HepG2 (cell line): ENCODE measurements around the gene TUBB3. TPM values are rescaled to one million over a fixed set of nuclear protein-coding genes. Genes with fewer than 3 reads are reported as not detected.

Experiments
- AHR ChIP-seq: IDR thresholded peaks from 2 replicates; pipeline ENCODE4 v1.6.1; 2018; ENCODE audit warnings: missing genetic modification reagents, missing compliant biosample characterization
- CENPT ChIP-seq: sonication (generic); formaldehyde crosslinking; IDR thresholded peaks from 2 replicates; pipeline ENCODE4 v1.8.0; 2022; ENCODE audit warnings: low read depth, mild to moderate bottlenecking, moderate library complexity, missing genetic modification reagents
- HNRNPH1 ChIP-seq: fragments of 200-400 bp; formaldehyde crosslinking; optimal IDR thresholded peaks from 2 replicates; pipeline ENCODE3; 2017; ENCODE audit warnings: mild to moderate bottlenecking, low read depth, low read length
- JDP2 ChIP-seq: sonication (generic); formaldehyde crosslinking; IDR thresholded peaks from 2 replicates; pipeline ENCODE4 v1.8.1; 2022; ENCODE audit warnings: missing genetic modification reagents, borderline replicate concordance
- JUNB ChIP-seq: sonication (generic); formaldehyde crosslinking; IDR thresholded peaks from 2 replicates; pipeline ENCODE4 v1.8.0; 2022; ENCODE audit warnings: missing genetic modification reagents, mild to moderate bottlenecking, borderline replicate concordance
- TARDBP ChIP-seq: sonication (generic); formaldehyde crosslinking; IDR thresholded peaks from 2 replicates; pipeline ENCODE4 v1.8.0; 2022; ENCODE audit warnings: mild to moderate bottlenecking, missing genetic modification reagents
- ZGPAT ChIP-seq: IDR thresholded peaks from 2 replicates; pipeline ENCODE4 v1.6.1; 2016; ENCODE audit warnings: mild to moderate bottlenecking
- ZMYM3 ChIP-seq: sonication (generic); formaldehyde crosslinking; IDR thresholded peaks from 2 replicates; pipeline ENCODE4 v1.5.1; 2020; ENCODE audit warnings: mild to moderate bottlenecking, missing genetic modification reagents
- ZNF292 ChIP-seq: sonication (generic); formaldehyde crosslinking; IDR thresholded peaks from 2 replicates; pipeline ENCODE4 v1.8.1; 2022; ENCODE audit warnings: mild to moderate bottlenecking, low read depth, missing genetic modification reagents, borderline replicate concordance
- ZNF451 ChIP-seq: sonication (generic); formaldehyde crosslinking; IDR thresholded peaks from 2 replicates; pipeline ENCODE4 v1.5.0; 2020; ENCODE audit warnings: mild to moderate bottlenecking, missing genetic modification reagents
- ZNF501 ChIP-seq: sonication (generic); formaldehyde crosslinking; IDR thresholded peaks from 2 replicates; pipeline ENCODE4 v1.5.1; 2020; ENCODE audit warnings: mild to moderate bottlenecking, moderate library complexity, missing genetic modification reagents
- polyA plus RNA-seq, 8 experiments: library from polyadenylated mRNA; depleted of rRNA in 3 of 8; stranded (reverse) in 7 of 8; unstranded in 1 of 8; fragments of >200 nt; fragmentation: Illumina TruSeq in 4 of 8; extraction: Trizol in 4 of 8; gene quantifications; 2 replicates each; pipeline versions ENCODE4 v1.2.1 to v1.2.3, GENCODE V29; 2011 to 2016; ENCODE audit warnings: low read depth in 4 of 8, missing spikeins in 1 of 8, mixed read lengths in 1 of 8; ENCODE audit not compliant: insufficient read depth in 1 of 8
- total RNA-seq, 5 experiments: library from RNA; depleted of rRNA; stranded (reverse); fragments of >200 nt; fragmentation: Illumina TruSeq; extraction: Trizol; gene quantifications; 2 replicates each; pipeline ENCODE4 v1.2.3, GENCODE V29; 2016; ENCODE audit warnings: low read depth in 1 of 5
- TF ChIP-seq, protein P1 (sequence below): sonication (generic); formaldehyde crosslinking; IDR thresholded peaks from 2 replicates; pipeline ENCODE4 v1.4.0; 2020; ENCODE audit warnings: mild to moderate bottlenecking, missing genetic modification reagents
- TF ChIP-seq, protein P2 (sequence below): sonication (generic); formaldehyde crosslinking; IDR thresholded peaks from 2 replicates; pipeline ENCODE4 v1.4.0; 2020; ENCODE audit warnings: mild to moderate bottlenecking, missing genetic modification reagents
- TF ChIP-seq, protein P3 (sequence below): IDR thresholded peaks from 2 replicates; pipeline ENCODE4 v1.6.1; 2016; ENCODE audit warnings: low read depth

TUBB3 gene
- total and polyA plus RNA-seq, 2 of the 13 experiments (the other 11 are each of a cell fraction or from before 2014, with no cell fraction given): 110 to 185 TPM

- TF ChIP-seq, protein P1, sequence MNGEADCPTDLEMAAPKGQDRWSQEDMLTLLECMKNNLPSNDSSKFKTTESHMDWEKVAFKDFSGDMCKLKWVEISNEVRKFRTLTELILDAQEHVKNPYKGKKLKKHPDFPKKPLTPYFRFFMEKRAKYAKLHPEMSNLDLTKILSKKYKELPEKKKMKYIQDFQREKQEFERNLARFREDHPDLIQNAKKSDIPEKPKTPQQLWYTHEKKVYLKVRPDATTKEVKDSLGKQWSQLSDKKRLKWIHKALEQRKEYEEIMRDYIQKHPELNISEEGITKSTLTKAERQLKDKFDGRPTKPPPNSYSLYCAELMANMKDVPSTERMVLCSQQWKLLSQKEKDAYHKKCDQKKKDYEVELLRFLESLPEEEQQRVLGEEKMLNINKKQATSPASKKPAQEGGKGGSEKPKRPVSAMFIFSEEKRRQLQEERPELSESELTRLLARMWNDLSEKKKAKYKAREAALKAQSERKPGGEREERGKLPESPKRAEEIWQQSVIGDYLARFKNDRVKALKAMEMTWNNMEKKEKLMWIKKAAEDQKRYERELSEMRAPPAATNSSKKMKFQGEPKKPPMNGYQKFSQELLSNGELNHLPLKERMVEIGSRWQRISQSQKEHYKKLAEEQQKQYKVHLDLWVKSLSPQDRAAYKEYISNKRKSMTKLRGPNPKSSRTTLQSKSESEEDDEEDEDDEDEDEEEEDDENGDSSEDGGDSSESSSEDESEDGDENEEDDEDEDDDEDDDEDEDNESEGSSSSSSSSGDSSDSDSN (CRISPR knock-in tag): peak; percentile 51; the same call in 1 of the 2 replicates
- peak; percentile 69; the same call in 1 of the 2 replicates for TF ChIP-seq ZNF501 (CRISPR knock-in tag)
- 0 out of 2 replicates have a peak, but pooled peaks have one; percentile 28 for TF ChIP-seq AHR
- 0 out of 2 replicates have a peak, but pooled peaks have one; percentile 24 for TF ChIP-seq CENPT
- no peak for TF ChIP-seq ZMYM3 (CRISPR knock-in tag)
- TF ChIP-seq ZNF292: no peak
- no peak for TF ChIP-seq JUNB (CRISPR knock-in tag)
- TF ChIP-seq TARDBP (CRISPR knock-in tag): no peak
- TF ChIP-seq HNRNPH1: peak; percentile 17
- TF ChIP-seq JDP2 (CRISPR knock-in tag): no peak
- peak; percentile 52; the same call in 1 of the 2 replicates for TF ChIP-seq ZGPAT (CRISPR knock-in tag)
- TF ChIP-seq, protein P2, sequence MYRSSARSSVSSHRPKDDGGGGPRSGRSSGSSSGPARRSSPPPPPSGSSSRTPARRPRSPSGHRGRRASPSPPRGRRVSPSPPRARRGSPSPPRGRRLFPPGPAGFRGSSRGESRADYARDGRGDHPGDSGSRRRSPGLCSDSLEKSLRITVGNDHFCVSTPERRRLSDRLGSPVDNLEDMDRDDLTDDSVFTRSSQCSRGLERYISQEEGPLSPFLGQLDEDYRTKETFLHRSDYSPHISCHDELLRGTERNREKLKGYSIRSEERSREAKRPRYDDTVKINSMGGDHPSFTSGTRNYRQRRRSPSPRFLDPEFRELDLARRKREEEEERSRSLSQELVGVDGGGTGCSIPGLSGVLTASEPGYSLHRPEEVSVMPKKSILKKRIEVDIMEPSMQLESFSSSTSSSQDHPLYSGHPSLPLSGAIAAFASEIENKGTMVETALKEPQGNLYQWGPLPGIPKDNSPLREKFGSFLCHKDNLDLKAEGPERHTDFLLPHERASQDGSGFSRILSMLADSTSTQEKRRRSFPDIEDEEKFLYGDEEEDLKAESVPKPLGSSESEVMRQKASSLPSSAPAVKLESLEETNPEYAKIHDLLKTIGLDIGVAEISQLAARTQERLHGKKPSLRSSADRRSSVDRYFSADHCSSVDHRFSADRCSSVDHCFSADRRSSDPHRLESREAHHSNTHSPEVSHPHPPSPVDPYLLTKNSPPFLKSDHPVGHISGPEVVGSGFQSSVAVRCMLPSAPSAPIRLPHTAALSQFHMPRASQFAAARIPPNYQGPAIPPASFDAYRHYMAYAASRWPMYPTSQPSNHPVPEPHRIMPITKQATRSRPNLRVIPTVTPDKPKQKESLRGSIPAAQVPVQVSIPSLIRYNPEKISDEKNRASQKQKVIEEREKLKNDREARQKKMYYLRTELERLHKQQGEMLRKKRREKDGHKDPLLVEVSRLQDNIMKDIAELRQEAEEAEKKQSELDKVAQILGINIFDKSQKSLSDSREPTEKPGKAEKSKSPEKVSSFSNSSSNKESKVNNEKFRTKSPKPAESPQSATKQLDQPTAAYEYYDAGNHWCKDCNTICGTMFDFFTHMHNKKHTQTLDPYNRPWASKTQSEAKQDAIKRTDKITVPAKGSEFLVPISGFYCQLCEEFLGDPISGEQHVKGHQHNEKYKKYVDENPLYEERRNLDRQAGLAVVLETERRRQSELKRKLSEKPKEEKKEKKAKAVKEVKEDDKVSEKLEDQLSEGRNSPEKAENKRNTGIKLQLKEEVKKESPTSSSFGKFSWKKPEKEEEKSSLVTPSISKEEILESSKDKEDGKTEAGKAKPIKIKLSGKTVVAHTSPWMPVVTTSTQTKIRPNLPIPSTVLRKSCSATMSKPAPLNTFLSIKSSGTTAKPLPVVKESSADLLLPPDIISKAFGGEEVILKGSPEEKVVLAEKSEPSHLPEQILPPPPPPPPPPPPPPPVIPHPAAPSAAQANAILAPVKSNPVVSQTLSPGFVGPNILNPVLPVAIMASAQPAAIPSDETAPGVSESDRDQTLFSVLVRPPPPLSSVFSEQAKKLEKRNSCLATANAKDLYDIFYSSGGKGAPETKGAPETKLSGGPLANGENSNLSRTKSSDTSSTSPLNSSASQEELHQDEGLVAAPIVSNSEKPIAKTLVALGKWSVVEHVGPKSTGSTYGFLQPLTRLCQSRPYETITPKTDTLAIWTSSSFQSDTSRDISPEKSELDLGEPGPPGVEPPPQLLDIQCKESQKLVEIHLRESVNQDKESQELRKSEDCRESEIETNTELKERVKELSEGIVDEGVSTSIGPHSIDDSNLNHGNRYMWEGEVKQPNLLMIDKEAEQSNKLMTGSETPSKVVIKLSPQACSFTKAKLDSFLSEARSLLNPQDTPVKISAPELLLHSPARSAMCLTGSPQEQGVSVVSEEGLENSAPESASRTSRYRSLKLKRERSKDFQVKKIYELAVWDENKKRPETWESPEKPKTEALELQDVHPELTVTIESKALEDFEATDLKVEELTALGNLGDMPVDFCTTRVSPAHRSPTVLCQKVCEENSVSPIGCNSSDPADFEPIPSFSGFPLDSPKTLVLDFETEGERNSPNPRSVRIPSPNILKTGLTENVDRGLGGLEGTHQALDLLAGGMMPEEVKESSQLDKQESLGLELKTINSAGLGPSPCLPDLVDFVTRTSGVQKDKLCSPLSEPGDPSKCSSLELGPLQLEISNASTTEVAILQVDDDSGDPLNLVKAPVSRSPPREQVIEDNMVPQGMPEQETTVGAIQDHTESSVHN (CRISPR knock-in tag): peak; percentile 91; the same call in 1 of the 2 replicates
- no peak for TF ChIP-seq ZNF451 (CRISPR knock-in tag)
- TF ChIP-seq, protein P3, sequence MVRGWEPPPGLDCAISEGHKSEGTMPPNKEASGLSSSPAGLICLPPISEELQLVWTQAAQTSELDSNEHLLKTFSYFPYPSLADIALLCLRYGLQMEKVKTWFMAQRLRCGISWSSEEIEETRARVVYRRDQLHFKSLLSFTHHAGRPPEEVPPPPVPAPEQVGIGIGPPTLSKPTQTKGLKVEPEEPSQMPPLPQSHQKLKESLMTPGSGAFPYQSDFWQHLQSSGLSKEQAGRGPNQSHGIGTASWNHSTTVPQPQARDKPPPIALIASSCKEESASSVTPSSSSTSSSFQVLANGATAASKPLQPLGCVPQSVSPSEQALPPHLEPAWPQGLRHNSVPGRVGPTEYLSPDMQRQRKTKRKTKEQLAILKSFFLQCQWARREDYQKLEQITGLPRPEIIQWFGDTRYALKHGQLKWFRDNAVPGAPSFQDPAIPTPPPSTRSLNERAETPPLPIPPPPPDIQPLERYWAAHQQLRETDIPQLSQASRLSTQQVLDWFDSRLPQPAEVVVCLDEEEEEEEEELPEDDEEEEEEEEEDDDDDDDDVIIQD (CRISPR knock-in tag): no peak
Observed at GRCh38 chr16:89909777-89910716, 13.1 kb upstream of the TUBB3 start (continued).
